Fibroblast of gingiva (primary cell): Measurements from ENCODE around the gene LOXL3.

Source experiments
- DNase-seq: peaks from one replicate; pipeline ENCODE4 v3.0.0-alpha.2; 2011; ENCODE audit warnings: low read depth

The LOXL3 gene

DNA sequence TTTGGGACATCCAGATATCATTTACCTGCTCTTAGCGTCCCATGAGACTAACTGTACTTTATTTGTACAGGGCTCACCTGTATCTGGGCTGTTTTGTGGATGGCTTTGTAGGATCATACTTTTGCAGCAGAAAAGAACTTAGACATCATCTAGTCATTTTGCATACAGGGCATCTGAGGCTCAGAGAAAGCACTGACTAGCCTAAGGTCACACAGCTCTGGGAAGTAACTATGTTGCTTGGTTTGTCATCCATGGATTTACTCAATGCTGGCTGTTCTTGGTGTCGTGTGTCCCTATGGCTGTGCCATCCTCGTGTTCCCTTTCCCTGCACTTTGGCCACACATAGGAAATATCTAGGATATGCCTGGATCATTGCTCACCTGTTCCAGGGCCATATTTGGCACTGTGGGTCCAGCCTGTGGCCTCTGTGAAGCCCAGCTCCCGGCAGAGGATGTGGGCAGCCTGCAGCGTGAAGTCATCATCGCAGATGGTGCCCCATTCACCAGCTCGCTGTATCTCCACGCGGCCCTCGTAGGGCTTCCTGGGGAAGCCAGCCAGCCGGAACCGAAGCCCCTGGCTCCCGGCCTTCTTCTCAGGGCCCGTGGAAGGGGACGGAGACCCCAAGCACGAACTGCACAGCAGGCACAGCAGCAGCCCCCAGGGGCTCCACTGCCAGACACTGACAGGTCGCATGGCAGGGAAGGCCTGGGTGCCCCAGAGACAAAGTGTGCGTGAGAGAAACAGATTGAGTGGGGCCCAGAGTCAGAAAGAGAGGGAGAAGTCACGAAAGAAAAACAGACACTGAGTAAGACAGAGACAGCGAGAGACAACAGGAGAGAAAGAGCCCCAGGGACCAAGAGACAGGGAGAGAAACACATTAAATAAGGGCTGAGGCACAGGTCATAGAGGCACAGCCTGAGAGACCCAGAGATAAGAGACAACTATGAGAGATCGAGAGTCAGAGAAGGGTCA lies 1.5 kb downstream of the LOXL3 start:
- no peak for DNase-seq

DNA sequence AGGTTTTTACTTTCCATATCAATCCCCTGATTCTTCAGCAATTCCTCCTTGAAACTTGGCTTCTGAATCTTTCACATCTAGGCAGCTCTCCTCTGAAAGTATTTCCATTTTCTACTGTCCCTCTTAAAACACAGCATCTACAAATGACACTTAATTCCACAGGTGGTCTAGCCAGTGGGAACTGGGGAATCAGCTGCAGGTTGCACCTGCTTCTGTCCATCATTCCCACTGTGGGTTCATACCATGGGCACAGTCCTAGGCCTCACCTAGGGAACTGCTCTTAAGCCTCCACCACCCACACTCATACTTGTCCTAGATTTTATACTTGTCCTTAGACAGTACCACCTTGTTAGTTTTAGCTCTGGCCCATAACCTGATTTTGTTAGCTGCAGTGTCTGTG lies 2.2 kb downstream of the LOXL3 start:
- no peak for DNase-seq

DNA sequence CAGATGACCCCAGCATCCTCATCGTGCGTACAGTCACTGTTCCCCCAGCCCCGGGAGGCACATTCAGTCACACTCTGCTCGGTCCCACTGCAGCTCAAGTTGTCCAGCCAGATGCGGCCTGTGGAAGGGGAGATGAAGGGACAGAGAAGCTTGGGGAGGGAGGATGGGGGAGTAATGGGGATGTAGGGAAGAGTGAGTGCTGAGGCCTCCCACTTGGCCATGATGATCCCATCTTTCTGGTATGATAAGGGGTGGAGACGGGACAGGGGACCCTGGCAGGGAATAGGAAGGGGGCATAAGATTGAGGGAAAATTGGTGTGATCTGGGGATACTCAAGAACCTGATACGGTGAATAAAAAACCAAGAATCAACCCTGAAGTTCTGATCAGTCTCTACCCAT lies 3.5 kb downstream of the LOXL3 start:
- DNase-seq: no peak

DNA sequence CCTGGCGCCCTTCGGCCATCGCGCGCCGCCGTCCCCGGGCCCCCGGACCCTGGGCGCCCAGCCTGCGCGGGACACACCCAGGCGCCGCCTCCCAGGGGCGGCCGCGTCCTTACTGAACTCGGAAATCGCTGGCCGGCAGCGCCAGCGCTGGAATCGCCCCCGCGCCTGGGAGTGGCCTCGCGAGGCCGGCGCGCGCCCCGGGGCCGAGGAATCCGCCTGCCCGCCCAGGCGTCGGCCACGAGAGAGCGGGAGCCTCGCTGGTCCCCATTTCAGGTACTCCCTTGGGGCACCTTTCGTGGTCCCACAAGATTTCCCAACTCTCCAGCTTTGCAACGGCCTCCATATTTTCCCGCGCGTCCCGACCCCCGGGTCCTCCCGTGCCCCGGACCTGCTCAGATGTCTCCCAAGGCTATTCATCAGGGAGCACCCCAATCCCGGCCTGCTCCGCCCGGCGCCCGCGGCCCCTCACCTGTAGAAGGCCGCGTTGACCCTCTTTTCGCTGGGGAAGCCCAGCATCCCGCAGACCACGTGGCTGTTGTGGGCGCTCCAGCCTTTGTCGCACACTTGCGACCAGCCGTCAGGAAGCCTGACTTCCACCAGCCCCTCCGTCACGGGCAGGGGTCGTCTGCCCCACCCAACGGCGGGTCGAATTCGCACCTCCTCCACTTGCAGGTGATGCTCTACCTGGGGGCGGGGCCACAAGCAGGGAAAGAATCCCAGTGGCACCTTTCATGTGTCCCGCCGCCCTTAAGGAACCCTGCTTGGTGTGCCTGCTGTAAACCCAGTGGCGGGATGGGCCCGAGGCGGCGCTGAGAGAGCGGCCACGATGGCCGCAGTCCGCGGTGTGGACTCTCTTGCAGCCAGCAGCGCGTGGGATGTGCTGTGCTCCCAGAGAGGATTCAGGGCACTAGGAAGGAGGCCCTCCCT lies 4.6 kb downstream of the LOXL3 start:
- peak; percentile 33 for DNase-seq

DNA sequence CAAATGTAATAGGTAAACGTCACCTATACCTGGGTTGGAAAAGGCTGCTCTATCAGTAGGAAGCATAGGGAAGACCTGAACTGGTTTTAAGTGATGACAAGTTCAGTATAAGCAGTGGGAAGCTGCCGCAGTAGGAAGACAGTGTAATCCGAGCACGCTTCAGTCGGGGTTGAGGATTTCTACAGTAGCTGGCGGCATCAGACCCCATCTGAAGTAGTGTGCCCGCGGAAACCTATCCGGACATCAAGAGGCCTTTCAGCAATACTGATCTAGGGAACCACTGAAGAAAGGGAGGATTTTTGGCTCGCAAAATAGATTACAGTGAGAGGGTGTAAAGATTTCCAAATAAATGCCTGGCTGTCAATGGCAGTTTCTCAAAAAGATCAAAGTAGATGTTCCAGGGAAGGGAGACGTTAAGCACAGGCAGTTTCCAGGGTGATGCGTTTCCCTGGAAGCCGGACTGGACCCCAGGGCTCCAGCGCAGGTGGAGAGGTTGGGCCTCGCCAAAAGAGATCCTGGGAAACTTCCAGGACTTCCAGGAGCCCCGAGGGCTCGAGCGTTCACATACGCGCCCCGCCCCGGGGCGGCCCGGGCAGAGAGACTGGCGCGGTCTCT lies 5.3 kb downstream of the LOXL3 start:
- DNase-seq: no peak

DNA sequence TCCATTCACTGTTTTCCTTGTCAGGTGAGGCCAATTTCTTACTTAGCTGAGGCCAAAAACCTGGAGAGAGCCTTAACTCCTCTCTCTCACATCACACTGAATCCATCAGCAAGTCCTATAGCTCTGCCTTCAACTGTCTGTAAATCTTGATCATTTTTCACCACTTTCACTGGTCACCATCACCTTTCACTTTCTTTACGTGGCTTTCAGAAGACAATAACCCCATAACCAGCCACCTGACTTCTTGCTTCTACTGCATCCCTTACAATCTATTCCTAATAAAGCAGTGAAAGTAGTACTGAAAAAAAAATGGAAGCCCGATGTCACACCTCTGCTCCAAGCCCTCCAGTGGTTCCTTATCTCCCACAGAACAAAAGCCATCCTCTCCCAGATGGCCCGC lies 7.7 kb downstream of the LOXL3 start:
- no peak for DNase-seq

DNA sequence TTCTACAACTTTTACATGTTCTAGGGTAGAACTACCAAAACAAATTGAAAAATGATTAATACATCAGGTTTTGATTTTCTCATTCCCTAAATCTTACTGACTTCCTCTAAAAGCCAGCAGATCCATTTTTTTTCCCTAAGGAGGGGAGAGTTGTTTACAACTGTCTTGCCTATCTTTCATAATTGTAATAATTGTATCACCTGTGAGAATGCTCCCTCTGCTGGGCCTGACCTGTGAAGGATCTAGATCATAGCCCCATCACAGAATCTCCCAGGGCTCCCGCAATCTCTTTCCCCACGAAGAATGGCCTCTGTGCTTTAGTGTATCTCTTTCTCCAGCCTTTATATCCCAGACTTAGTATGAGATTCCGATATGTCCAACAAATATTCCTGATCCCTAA lies 9.1 kb downstream of the LOXL3 start:
- DNase-seq: no peak

DNA sequence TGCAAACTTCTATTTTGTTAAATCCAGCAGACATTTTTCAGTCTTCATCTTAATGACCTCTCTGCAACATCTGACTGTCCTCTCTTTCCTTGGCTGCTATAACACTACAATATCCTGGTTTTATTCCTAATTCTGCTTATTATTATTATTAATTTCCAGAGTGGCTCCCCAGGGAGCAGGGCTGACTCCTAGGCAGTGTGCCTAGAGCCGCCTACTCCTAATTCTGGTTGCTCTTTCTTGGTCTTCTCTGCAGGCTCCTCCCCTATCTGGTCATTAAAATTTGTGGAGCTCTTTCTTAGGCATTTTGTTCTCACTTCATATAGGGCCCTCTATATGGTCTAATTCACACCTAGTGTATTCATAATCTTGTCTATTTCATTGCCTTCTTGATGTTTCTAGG lies 10.8 kb downstream of the LOXL3 start:
- no peak for DNase-seq

DNA sequence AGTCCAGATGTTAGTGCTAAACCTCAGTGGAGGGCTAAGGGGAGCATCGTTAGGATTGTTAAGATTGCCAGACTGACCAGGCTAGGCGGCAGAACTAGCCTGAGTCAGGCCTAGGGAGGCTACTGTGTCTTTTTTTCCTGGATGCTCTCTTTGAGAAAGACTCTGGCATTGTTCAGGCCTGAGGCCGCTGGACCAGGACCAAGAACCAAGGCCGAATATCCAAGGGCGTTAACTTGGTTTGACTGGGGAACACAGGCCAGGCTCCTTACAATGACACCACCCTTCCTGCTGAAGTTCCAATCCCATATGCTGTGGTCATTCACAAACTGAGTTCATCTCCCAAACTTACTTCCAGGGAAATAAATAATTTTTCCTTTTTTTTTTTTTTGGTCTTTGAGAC lies 13.5 kb downstream of the LOXL3 start:
- peak; percentile 34 for DNase-seq

DNA sequence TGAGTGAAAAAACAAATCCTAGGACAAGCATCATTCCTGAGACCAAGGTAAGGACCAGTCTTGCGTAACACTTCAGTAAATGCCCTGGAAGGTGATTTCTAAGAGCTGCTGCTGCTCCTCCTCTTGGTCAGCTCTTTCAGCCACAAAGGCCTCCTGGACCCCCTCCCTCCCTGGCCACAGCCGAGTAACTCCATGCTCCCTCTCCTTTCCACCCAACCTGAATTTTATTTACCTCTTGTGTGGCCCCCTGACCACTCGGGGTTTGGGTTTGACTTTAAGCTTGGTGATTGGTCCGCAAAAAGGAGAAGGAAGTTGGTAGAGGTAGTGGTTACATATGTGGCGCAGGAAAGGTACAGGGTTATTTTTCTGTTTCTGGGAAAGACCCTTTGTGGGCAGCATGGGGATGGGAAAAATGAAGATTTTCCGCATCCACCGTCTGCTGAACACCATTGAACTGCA lies 14.8 kb downstream of the LOXL3 start:
- DNase-seq: no peak

DNA sequence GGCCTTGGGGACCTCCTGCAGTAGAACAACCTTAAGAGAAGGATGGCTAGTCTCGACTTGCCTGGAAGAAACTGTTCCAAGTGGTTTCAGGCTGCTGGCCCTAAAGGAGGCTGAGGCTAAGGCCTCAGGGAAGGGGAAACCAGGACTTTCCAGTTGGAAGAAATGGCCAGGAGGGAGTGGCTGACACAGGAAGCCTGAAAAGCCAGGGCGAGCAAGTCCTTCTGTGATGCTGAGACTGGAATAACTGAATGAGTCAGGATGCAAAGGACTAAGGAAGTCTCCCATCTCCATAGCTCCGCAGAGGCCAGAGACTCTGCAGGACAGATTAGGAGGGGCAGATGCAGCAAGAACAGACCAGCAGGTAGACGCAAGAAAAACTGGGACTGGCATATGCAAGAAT lies 16.6 kb downstream of the LOXL3 start:
- DNase-seq: no peak

DNA sequence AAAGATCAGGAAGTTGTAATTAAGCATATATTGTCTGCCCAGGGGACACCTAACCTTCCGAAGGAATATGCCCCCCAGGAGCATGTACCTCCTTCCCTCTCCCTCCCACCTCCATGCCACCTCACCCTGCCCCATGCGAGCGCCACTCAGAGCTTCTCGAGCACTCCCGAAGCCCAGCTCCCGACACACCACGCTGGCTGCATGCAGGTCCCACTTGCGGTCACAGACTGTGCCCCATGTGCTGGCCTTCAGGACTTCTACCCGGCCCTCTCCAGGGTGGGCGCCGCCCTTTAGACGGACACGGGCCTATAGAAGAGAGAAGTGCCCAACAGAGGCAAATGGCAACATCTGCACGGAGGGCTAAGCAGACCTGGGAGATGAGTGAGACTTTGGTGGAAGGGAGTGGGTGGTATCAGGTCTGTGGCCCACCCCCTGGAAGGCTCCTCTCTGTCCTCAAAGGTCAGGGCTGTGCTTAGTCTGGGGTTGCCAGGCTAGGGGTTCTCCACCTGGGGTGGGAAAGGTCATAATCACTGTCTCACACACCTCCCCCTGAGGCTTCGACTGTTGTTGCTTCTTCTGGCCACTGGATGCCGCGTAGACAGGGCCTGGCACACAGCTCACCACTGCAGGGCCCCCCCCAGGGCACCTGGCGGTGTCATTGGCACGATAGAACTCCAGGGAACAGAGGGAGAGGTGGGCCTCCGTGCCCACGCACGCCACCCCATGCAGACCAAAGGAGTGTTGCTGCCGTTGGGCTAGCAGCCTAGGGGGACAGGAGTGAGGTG lies 17.4 kb downstream of the LOXL3 start:
- DNase-seq: no peak

DNA sequence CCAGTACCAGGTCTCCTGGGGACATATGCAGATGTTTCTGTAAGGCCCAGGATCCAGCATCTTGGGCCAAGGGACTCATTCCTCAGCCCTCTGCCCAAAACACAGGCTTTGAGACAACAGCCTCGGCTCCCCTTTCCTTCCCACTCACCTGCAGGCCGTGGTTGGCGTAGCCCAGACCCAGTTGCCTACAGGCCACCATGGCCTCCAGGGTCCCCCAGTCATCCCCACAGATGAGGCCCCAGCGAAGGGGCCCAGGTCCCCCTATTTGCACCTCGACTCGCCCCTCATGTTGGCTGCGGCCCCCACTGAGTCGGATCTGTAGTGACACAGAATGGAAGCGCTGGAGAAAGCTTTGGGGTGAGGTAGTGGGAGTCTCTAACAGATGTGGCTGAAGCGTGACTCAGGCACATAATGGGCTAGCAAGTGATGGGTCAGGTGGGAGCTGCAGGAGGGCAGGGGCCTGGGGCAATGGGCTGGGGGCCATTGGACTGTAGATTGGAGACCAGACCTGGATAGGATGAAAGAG lies 18.2 kb downstream of the LOXL3 start:
- no peak for DNase-seq

DNA sequence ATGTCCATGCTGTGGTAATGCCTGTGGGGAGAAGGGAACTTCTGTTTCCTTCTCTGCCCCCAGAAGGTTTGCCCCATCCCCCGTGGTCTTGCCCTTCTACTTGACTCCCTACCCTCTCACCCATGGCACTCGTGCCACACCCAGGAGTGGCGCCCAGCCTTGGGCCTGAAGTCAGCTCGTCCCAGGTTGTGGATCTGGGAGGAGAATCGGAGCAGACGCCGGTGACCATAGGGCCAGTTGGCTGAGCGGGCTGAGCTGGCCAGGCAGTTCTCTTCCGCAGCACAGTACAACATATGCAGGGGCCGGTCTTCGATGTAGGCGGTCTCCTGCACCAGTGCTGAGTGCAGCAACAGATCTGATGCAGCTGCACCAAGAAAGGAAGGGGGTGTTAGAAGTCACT lies 19.3 kb downstream of the LOXL3 start:
- no peak for DNase-seq

DNA sequence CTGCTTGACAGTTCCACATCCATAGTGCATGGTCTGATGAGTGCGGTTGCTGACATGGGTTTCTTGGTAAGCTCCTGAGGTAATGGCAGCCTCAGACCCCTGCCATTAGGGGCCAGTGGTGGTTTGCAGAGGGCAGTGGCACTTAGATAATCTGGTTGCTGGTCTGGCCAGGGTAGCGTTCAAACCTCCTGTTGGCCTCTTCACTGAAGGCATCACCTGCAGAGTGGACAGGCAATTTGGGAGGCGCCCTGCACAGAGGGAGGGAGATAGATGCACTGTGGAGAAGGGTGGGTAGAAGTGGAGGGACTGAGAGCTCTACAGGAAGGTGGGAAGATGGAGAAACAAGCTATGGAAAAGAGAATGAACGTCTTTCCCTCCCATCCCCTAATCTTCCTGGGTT lies 20.3 kb downstream of the LOXL3 start:
- no peak for DNase-seq

DNA sequence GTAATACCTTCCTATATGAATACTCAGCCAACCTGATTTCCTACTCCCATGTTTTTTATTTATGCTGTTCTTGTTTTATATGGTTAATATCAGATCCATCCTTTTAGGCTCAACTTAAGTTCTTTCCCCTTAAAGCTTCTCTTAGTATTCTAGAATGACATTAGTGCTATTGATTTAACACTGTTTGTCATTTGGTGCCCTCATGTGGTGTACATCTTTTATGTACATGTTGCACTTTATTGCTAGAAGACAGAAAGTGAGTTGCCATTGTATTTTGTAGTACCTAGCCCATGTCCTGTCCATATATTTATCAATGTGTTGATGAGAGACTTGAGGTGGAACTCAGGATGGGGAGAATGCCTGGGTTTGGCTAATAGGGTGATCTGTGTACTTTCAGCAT lies 21.5 kb downstream of the LOXL3 start:
- DNase-seq: peak; percentile 47

DNA sequence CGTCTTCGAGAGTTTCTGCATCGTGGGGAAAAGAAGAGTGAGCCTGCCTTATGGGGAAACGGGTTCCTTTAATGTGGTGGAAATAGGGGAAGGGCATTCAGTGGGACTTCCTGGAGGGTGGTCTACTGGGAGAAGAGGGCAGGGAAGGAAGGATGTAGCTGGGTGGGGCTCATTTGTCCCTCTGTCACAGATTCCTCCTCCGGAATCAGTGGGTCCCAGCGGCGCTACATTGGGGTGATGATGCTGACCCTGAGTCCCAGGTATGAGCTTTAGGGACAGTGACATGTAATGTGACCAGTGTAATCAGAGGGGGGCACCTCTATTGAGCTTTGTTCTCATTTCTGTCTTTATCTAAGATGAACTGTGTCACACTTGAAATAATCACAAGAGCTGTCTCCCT lies 22.1 kb downstream of the LOXL3 start:
- no peak for DNase-seq

DNA sequence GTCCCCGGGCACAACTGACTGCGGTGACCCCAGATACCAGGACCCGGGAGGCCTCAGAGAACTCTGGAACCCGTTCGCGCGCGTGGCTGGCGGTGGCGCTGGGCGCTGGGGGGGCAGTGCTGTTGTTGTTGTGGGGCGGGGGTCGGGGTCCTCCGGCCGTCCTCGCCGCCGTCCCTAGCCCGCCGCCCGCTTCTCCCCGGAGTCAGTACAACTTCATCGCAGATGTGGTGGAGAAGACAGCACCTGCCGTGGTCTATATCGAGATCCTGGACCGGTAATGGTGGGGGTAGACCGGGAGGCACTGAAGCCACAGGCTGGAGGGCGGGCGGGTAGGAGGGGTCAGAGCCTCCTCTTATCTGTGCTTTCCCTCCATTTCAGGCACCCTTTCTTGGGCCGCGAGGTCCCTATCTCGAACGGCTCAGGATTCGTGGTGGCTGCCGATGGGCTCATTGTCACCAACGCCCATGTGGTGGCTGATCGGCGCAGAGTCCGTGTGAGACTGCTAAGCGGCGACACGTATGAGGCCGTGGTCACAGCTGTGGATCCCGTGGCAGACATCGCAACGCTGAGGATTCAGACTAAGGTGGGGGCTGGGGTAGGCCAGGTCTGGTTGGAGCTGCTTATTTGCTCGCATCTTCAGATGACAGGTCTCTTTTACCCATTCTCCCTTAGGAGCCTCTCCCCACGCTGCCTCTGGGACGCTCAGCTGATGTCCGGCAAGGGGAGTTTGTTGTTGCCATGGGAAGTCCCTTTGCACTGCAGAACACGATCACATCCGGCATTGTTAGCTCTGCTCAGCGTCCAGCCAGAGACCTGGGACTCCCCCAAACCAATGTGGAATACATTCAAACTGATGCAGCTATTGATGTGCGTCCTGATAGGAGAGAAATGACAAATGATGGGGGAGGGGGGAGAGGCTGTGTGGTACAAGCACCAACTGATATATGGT lies 23.2 kb downstream of the LOXL3 start:
- DNase-seq: peak; percentile 48

DNA sequence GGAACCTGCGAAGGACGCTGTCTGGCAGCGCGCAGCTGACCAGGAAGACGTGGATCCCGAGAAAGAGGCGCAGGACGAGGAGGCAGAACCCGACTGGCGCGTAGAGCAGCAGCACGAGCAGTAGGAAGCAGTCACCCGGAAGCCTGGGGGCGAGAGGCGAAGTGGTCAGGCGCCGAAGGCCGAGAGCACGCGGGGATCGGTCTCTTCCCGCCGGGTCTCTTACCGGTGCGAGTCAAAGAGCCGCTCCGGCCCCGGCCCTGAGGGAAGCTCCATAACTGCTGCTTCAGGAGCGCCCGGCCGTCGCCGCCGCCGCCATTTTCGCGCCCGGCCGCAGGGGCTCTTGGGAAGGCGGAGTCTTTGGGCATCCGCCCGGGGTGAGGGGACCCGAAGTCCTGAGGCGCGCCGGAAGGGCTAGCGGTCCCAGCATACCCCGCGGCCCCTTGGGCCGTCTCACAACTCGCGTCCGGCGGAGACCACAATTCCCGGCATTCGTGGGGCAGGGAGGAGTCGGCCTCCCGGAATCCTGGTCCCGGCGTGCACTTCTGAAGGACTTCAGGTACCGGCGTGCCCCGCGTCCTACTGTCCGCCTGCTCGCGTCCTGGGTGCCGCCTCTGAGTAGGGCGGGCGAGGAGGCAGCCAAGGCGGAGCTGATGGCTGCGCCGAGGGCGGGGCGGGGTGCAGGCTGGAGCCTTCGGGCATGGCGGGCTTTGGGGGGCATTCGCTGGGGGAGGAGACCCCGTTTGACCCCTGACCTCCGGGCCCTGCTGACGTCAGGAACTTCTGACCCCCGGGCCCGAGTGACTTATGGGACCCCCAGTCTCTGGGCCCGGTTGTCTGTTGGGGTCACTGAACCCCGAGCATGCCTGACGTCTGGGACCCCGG lies 24.1 kb downstream of the LOXL3 start, which contains the start of the genes AUP1 and HTRA2:
Gene AUP1, minus strand, starts transcription at position 350 of the 882 bp plus-strand sequence. Its CDS starts 77 bp downstream, at position 273.
Gene HTRA2, plus strand, starts transcription at position 577 of the 882 bp plus-strand sequence. Its CDS starts 74 bp downstream, at position 651.
- DNase-seq: peak; percentile 99
